A549 (cell line): ENCODE measurements around the gene TFCP2. TPM values are rescaled to one million over a fixed set of nuclear protein-coding genes. Genes with fewer than 3 reads are reported as not detected.
"Not testable (repeated sequence)": the region's sequence is repeated elsewhere in the genome, so short reads cannot be mapped to it uniquely, and the experiment has no call there.

ENCODE experiments used
- ATAC-seq, 2 experiments: fragments of 200-7000 bp in 1 of 2; fragments of >200 bp in 1 of 2; cut with Nextera tagmentation in 1 of 2; cut with Tn5 transposase in 1 of 2; 3 replicates each; pipeline versions ENCODE4 v1.8.0 to v1.9.1; 2018 to 2020; ENCODE audit warnings: mild to moderate bottlenecking in 1 of 2, moderate library complexity in 1 of 2
- CTCF ChIA-PET: fragments of 300-600 bp; sonication (Branson Sonifier 250); formaldehyde crosslinking; extraction: SDS; loops from one replicate; lab custom pipeline; 2021; ENCODE audit warnings: antibody characterized with exemption, inconsistent platforms; lab: Yijun Ruan, JAX
- POLR2A ChIA-PET: fragments of 350-600 bp; formaldehyde crosslinking; extraction: SDS; loops from one replicate; lab custom pipeline; 2021; ENCODE audit warnings: antibody characterized with exemption, inconsistent platforms; lab: Yijun Ruan, JAX
- DNase-seq, 2 experiments: peaks; one replicate each; pipeline versions ENCODE4 v3.0.0 to v3.0.0-alpha.2; 2011 to 2016; ENCODE audit warnings: low read depth in 1 of 2, low spot score in 1 of 2
- FAIRE-seq: peaks from 2 replicates; lab custom pipeline; 2011; peaks lifted over from hg19 to GRCh38; lab: Jason Lieb, UNC
- H3K27ac ChIP-seq, 2 experiments: fragments of >200 bp; sonication (Bioruptor Twin); formaldehyde crosslinking; 3 replicates each; pipeline ENCODE4 v1.5.1; 2016 to 2017
- H3K4me1 ChIP-seq: fragments of >200 bp; sonication (Bioruptor Twin); formaldehyde crosslinking; 3 replicates; pipeline ENCODE4 v1.6.1; 2016
- H3K4me2 ChIP-seq: fragments of >200 bp; sonication (Bioruptor Twin); formaldehyde crosslinking; 3 replicates; pipeline ENCODE4 v1.6.1; 2016
- H3K4me3 ChIP-seq: fragments of >200 bp; sonication (Bioruptor Twin); formaldehyde crosslinking; 3 replicates; pipeline ENCODE4 v1.5.1; 2016
- H3K9me3 ChIP-seq: fragments of >200 bp; sonication (Bioruptor Twin); formaldehyde crosslinking; 3 replicates; pipeline ENCODE4 v1.6.1; 2016
- ATOH8 ChIP-seq: fragments of 250-450 bp; sonication (Bioruptor Pico); IDR thresholded peaks from 2 replicates; pipeline ENCODE4 v1.5.0; 2020; ENCODE audit warnings: low read depth, mild to moderate bottlenecking, moderate library complexity
- BCL3 ChIP-seq: fragments of >200 bp; sonication (Bioruptor Twin); formaldehyde crosslinking; IDR thresholded peaks from 3 replicates; pipeline ENCODE4 v1.6.1; 2016
- BHLHE40 ChIP-seq: IDR thresholded peaks from 2 replicates; pipeline ENCODE4 v1.6.1; 2012; ENCODE audit warnings: low read depth, low read length, inconsistent platforms
- CEBPB ChIP-seq, 2 experiments: fragments of >200 bp in 1 of 2; sonication (Bioruptor Twin) in 1 of 2; formaldehyde crosslinking in 1 of 2; IDR thresholded peaks; 2 replicates each; pipeline ENCODE4 v1.6.1; 2012 to 2016
- EHF ChIP-seq: fragments of 250-450 bp; sonication (Bioruptor Pico); IDR thresholded peaks from 2 replicates; pipeline ENCODE4 v1.5.0; 2020; ENCODE audit warnings: mild to moderate bottlenecking
- FOSL2 ChIP-seq, 2 experiments: fragments of 450-650 bp in 1 of 2; fragments of >200 bp in 1 of 2; sonication (Bioruptor Twin) in 1 of 2; formaldehyde crosslinking; IDR thresholded peaks; 2 replicates each; pipeline versions ENCODE4 v1.5.0 to v1.6.1; 2016 to 2020; ENCODE audit warnings: mild to moderate bottlenecking in 1 of 2, moderate library complexity in 1 of 2
- FOXS1 ChIP-seq: fragments of 250-450 bp; sonication (Bioruptor Pico); IDR thresholded peaks from 2 replicates; pipeline ENCODE4 v1.5.0; 2020; ENCODE audit warnings: mild to moderate bottlenecking, moderate library complexity
- GATA3 ChIP-seq: IDR thresholded peaks from 2 replicates; pipeline ENCODE4 v1.6.1; 2012; ENCODE audit warnings: borderline replicate concordance
- HEYL ChIP-seq: fragments of 250-450 bp; sonication (Bioruptor Pico); IDR thresholded peaks from 2 replicates; pipeline ENCODE4 v1.8.0; 2021; ENCODE audit warnings: mild to moderate bottlenecking, moderate library complexity
- KDM5A ChIP-seq: fragments of 200-600 bp; sonication (generic); IDR thresholded peaks from 2 replicates; pipeline ENCODE4 v1.6.1; 2016; ENCODE audit warnings: antibody characterized with exemption, mild to moderate bottlenecking
- MAFK ChIP-seq: fragments of 450-650 bp; IDR thresholded peaks from 2 replicates; pipeline ENCODE4 v1.6.1; 2014; ENCODE audit not compliant: partially characterized antibody
- MAX ChIP-seq: IDR thresholded peaks from 2 replicates; pipeline ENCODE4 v1.6.1; 2012
- MYC ChIP-seq: IDR thresholded peaks from 2 replicates; pipeline ENCODE4 v1.6.1; 2012; ENCODE audit warnings: mild to moderate bottlenecking, inconsistent platforms, low read length, improper control_type of control experiment, borderline replicate concordance
- NPAS2 ChIP-seq: fragments of 250-450 bp; sonication (Bioruptor Pico); IDR thresholded peaks from 2 replicates; pipeline ENCODE4 v1.8.0; 2022; ENCODE audit warnings: mild to moderate bottlenecking, moderate library complexity, borderline replicate concordance
- POLR2A ChIP-seq: IDR thresholded peaks from 2 replicates; pipeline ENCODE4 v1.6.1; 2012; ENCODE audit warnings: mild to moderate bottlenecking, low read length
- RARB ChIP-seq: fragments of 250-450 bp; sonication (Bioruptor Pico); IDR thresholded peaks from 2 replicates; pipeline ENCODE4 v1.8.0; 2021; ENCODE audit warnings: mild to moderate bottlenecking, moderate library complexity
- ZFP36 ChIP-seq: fragments of 450-650 bp; IDR thresholded peaks from 2 replicates; pipeline ENCODE4 v1.6.1; 2014; ENCODE audit warnings: borderline replicate concordance; ENCODE audit not compliant: partially characterized antibody
- ZSCAN20 ChIP-seq: fragments of 250-450 bp; sonication (Bioruptor Pico); IDR thresholded peaks from 2 replicates; pipeline ENCODE4 v1.8.0; 2022; ENCODE audit warnings: mild to moderate bottlenecking, moderate library complexity
- WGBS: methylation state at CpG from one replicate; pipeline ENCODE4 v1.1.6; 2017; ENCODE audit errors: missing lambda C conversion rate; 5-methylcytosine and 5-hydroxymethylcytosine counted together
- polyA plus RNA-seq, 4 experiments: library from polyadenylated mRNA; depleted of rRNA in 3 of 4; stranded (reverse); fragments of >200 nt; fragmentation: RNase III in 1 of 4; extraction: RNeasy Plus Mini Kit Qiagen cat#74134 plus additional on column Dnase treatment in 1 of 4; gene quantifications; 2 replicates in 3 of 4; 3 replicates in 1 of 4; pipeline ENCODE4 v1.2.3, GENCODE V29; 2011 to 2017
- TF ChIP-seq, protein P1 (sequence below): fragments of 450-650 bp; IDR thresholded peaks from 2 replicates; pipeline ENCODE4 v1.6.1; 2014; ENCODE audit warnings: antibody characterized with exemption
- TF ChIP-seq, protein P2 (sequence below): fragments of >200 bp; sonication (Bioruptor Twin); formaldehyde crosslinking; IDR thresholded peaks from 2 replicates; pipeline ENCODE4 v1.6.1; 2016
- TF ChIP-seq, protein P3 (sequence below): fragments of 250-450 bp; sonication (Bioruptor Pico); IDR thresholded peaks from 2 replicates; pipeline ENCODE4 v1.5.0; 2021; ENCODE audit warnings: mild to moderate bottlenecking, moderate library complexity, borderline replicate concordance
- TF ChIP-seq, protein P4 (sequence below): IDR thresholded peaks from 2 replicates; pipeline ENCODE4 v1.6.1; 2012

The TFCP2 gene
- polyA plus RNA-seq, 2 of the 4 experiments (the other 2 are of a cell fraction), result 18.7 to 39.8 TPM

GRCh38 chr12:51222461-51222860 lies 49.5 kb upstream of the TFCP2 start:
- H3K27ac ChIP-seq, result 0 out of 6 replicates have a peak overlapping the region, but pooled peaks of 1 of the 2 experiments have one; percentile 12
- CTCF ChIA-PET, result interaction anchor here (2.0 kb wide), 1 partner anchor 119 kb away, joined by 6 read pairs; no protein-coding TSS in a partner anchor
- DNase-seq (peak in 1 of 2 experiments; percentile 78), ATAC-seq (peak in 1 of 2 experiments; percentile 25; a peak in 3 of 6 replicates)
- peaks cover 21% of the 10 kb centered on the region for H3K4me1 ChIP-seq
- no peak for TF ChIP-seq HEYL (CRISPR knock-in tag)
- 0 out of 4 replicates have a peak, but pooled peaks of 1 of the 2 experiments have one; percentile 14 for TF ChIP-seq CEBPB (IDR thresholded peaks at IDR 0.05)
- TF ChIP-seq RARB (CRISPR knock-in tag), result no peak
- peak; percentile 77; the same call in 1 of the 2 replicates for TF ChIP-seq GATA3
- no peak for TF ChIP-seq POLR2A
- TF ChIP-seq, protein P1, sequence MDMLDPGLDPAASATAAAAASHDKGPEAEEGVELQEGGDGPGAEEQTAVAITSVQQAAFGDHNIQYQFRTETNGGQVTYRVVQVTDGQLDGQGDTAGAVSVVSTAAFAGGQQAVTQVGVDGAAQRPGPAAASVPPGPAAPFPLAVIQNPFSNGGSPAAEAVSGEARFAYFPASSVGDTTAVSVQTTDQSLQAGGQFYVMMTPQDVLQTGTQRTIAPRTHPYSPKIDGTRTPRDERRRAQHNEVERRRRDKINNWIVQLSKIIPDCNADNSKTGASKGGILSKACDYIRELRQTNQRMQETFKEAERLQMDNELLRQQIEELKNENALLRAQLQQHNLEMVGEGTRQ, result no peak
- no peak for TF ChIP-seq BHLHE40
- TF ChIP-seq FOSL2 (IDR thresholded peaks at IDR 0.05), result no peak
- peak; percentile 54 for TF ChIP-seq FOSL2 (CRISPR knock-in tag; IDR thresholded peaks at IDR 0.05)
- peak; percentile 52; the same call in 1 of the 2 replicates for TF ChIP-seq MAX
- no peak for TF ChIP-seq ATOH8 (CRISPR knock-in tag)
- TF ChIP-seq MAFK, result no peak
- TF ChIP-seq, all 56 proteins: peak for 4
- no peak overlapping the region for H3K4me3 ChIP-seq
- POLR2A ChIA-PET, result interaction anchor here (0.7 kb wide), 1 partner anchor 16 kb away, joined by 3 read pairs; the partner anchor contains the start of gene DAZAP2
- peak overlapping the region; percentile 62 for H3K4me2 ChIP-seq
- no peaks in the 10 kb centered on the region for H3K9me3 ChIP-seq
- FAIRE-seq, result no peak
- 9% methylated on average over 7 of the region's 7 CpGs for WGBS

DNA sequence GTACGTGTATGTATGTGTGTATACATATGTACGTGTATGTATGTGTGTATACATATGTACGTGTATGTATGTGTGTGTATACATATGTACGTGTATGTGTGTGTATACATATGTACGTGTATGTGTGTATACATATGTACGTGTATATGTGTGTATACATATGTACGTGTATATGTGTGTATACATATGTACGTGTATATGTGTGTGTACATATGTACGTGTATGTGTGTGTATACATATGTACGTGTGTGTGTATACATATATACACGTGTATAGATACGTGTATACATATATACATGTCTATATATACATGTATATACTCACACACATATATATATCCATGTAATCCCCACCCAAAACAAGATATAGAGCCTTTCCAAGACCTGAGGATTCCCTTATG lies 46.9 kb upstream of the TFCP2 start:
- H3K9me3 ChIP-seq, ATAC-seq, H3K4me2 ChIP-seq, H3K27ac ChIP-seq, POLR2A ChIA-PET, CTCF ChIA-PET, DNase-seq, H3K4me3 ChIP-seq: not testable (repeated sequence)
- peak; percentile 91 for FAIRE-seq
- peaks cover 21% of the 10 kb centered on the region for H3K4me1 ChIP-seq
- WGBS, result 89% methylated on average over 12 of the region's 12 CpGs

GRCh38 chr12:51219322-51219721 lies 46.4 kb upstream of the TFCP2 start:
- H3K4me2 ChIP-seq, result peak overlapping the region; percentile 87
- FAIRE-seq, result no peak
- TF ChIP-seq, protein P2, sequence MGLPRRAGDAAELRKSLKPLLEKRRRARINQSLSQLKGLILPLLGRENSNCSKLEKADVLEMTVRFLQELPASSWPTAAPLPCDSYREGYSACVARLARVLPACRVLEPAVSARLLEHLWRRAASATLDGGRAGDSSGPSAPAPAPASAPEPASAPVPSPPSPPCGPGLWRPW, result no peak
- ChIA-PET POLR2A (interaction anchor here (1.6 to 3.4 kb wide), 2 partner anchors 19 to 23 kb away, joined by 4 to 69 read pairs; partner anchors contain the start of gene DAZAP2), CTCF (interaction anchor here (1.1 to 2.9 kb wide), 5 partner anchors 9 to 190 kb away, joined by 3 to 12 read pairs (median 6); partner anchors contain the start of gene DAZAP2)
- no peak overlapping the region for H3K27ac ChIP-seq
- 83% methylated on average over 5 of the region's 5 CpGs for WGBS
- DNase-seq, result no peak
- H3K9me3 ChIP-seq, result no peaks in the 10 kb centered on the region
- H3K4me3 ChIP-seq, result no peak overlapping the region
- peaks cover 21% of the 10 kb centered on the region for H3K4me1 ChIP-seq
- no peak for ATAC-seq

DNA sequence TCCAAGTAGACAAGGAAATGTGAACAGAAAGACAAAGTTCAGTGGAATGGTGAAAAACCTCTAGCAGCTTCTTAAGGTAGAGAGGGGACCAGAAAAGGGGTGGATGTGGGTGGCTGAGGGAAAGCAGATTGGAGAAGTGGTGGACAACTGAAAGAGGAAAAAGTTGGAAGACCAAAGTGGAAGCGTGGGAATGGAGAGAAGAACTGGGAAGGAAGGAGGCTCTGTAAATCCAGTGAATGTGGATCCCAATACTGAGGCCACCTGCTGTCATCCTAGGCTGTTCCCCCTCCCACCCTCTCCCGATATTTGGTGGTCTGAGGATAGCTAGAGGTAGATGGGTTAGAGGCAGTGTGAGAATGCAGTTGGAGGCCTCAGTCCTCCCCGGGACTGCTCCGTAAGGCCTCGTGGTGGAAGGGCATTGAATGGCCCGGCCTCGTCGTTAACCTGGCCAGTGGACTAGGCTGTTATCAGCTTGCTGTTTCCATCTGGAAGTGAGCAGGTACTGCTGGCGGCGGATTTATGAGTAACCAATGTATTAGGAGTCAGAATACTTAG lies 45.7 kb upstream of the TFCP2 start:
- POLR2A ChIA-PET, result interaction anchor here (1.0 to 3.4 kb wide), 6 partner anchors 14 to 135 kb away, joined by 3 to 69 read pairs (median 6); partner anchors contain the start of genes CSRNP2 and DAZAP2
- H3K4me1 ChIP-seq, result peaks cover 21% of the 10 kb centered on the region
- FAIRE-seq, result no peak
- peak in 1 of 2 experiments; percentile 37 for DNase-seq
- H3K9me3 ChIP-seq, result no peaks in the 10 kb centered on the region
- H3K27ac ChIP-seq, result peak overlapping the region; percentile 96 to 97
- 61% methylated on average over 10 of the region's 10 CpGs for WGBS
- peak overlapping the region; percentile 87 for H3K4me2 ChIP-seq
- ATAC-seq, result peak; percentile 14 to 23; a peak in 5 of 6 replicates
- CTCF ChIA-PET, result interaction anchor here (0.8 to 3.3 kb wide), 12 partner anchors 9 to 190 kb away, joined by 3 to 12 read pairs (median 4); partner anchors contain the start of gene DAZAP2
- H3K4me3 ChIP-seq, result peak overlapping the region; percentile 82
- TF ChIP-seq MYC (no peak), EHF (CRISPR knock-in tag) (no peak), BCL3 (no peak), KDM5A (no peak), FOXS1 (CRISPR knock-in tag) (no peak), NPAS2 (CRISPR knock-in tag) (no peak), ZSCAN20 (CRISPR knock-in tag) (no peak), ZFP36 (no peak)
- TF ChIP-seq, protein P3, sequence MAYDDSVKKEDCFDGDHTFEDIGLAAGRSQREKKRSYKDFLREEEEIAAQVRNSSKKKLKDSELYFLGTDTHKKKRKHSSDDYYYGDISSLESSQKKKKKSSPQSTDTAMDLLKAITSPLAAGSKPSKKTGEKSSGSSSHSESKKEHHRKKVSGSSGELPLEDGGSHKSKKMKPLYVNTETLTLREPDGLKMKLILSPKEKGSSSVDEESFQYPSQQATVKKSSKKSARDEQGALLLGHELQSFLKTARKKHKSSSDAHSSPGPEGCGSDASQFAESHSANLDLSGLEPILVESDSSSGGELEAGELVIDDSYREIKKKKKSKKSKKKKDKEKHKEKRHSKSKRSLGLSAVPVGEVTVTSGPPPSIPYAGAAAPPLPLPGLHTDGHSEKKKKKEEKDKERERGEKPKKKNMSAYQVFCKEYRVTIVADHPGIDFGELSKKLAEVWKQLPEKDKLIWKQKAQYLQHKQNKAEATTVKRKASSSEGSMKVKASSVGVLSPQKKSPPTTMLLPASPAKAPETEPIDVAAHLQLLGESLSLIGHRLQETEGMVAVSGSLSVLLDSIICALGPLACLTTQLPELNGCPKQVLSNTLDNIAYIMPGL, result no peak
- TF ChIP-seq, protein P4, sequence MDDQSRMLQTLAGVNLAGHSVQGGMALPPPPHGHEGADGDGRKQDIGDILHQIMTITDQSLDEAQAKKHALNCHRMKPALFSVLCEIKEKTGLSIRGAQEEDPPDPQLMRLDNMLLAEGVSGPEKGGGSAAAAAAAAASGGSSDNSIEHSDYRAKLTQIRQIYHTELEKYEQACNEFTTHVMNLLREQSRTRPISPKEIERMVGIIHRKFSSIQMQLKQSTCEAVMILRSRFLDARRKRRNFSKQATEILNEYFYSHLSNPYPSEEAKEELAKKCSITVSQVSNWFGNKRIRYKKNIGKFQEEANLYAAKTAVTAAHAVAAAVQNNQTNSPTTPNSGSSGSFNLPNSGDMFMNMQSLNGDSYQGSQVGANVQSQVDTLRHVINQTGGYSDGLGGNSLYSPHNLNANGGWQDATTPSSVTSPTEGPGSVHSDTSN, result no peak
